IPS-18a (cell line): ENCODE data around the gene MYF5.

Source experiments
- H3K27ac ChIP-seq: one replicate; pipeline ENCODE4 v1.5.1; 2013; ENCODE audit warnings: low read length
- H3K27me3 ChIP-seq: one replicate; pipeline ENCODE4 v1.6.1; 2013; ENCODE audit warnings: mild to moderate bottlenecking, low read length; ENCODE audit not compliant: control insufficient read depth, insufficient read depth
- H3K36me3 ChIP-seq: one replicate; pipeline ENCODE4 v1.6.1; 2013; ENCODE audit warnings: low read depth, low read length; ENCODE audit not compliant: control insufficient read depth
- H3K4me1 ChIP-seq: one replicate; pipeline ENCODE4 v1.6.1; 2013; ENCODE audit warnings: low read depth, low read length; ENCODE audit not compliant: control insufficient read depth
- H3K4me3 ChIP-seq: one replicate; pipeline ENCODE4 v1.5.1; 2013; ENCODE audit warnings: low read length
- H3K9ac ChIP-seq: one replicate; pipeline ENCODE4 v1.6.1; 2013; ENCODE audit warnings: mild to moderate bottlenecking, low read length, moderate library complexity
- H3K9me3 ChIP-seq: one replicate; pipeline ENCODE4 v1.6.1; 2013; ENCODE audit warnings: low read depth, low read length; ENCODE audit not compliant: control insufficient read depth

The MYF5 gene

GRCh38 chr12:80708259-80708974 is 8.3 kb upstream of the MYF5 start:
- peak overlapping the region; percentile 53 for H3K4me3 ChIP-seq
- no peak overlapping the region for H3K9ac ChIP-seq
- H3K4me1 ChIP-seq = peaks cover 24% of the 10 kb centered on the region
- H3K27me3 ChIP-seq = peaks cover 100% of the 10 kb centered on the region
- H3K9me3 ChIP-seq = no peaks in the 10 kb centered on the region
- H3K36me3 ChIP-seq = no peaks in the 10 kb centered on the region
- no peak overlapping the region for H3K27ac ChIP-seq

GRCh38 chr12:80708975-80709328 is 7.8 kb upstream of the MYF5 start:
- Histone ChIP-seq H3K9me3 (no peaks in the 10 kb centered on the region), H3K4me1 (peaks cover 24% of the 10 kb centered on the region), H3K9ac (no peak overlapping the region), H3K4me3 (peak overlapping the region; percentile 53), H3K27ac (no peak overlapping the region), H3K36me3 (no peaks in the 10 kb centered on the region), H3K27me3 (peaks cover 100% of the 10 kb centered on the region)

- Histone ChIP-seq H3K27ac (no peak overlapping the region), H3K27me3 (peaks cover 100% of the 10 kb centered on the region), H3K9ac (no peak overlapping the region), H3K36me3 (no peaks in the 10 kb centered on the region), H3K9me3 (no peaks in the 10 kb centered on the region), H3K4me1 (peaks cover 34% of the 10 kb centered on the region), H3K4me3 (peak overlapping the region; percentile 11)
Measured at GRCh38 chr12:80709811-80710726, 6.6 kb upstream of the MYF5 start.

- Histone ChIP-seq H3K4me1 (peaks cover 42% of the 10 kb centered on the region), H3K9ac (no peak overlapping the region), H3K27me3 (peaks cover 100% of the 10 kb centered on the region), H3K4me3 (peak overlapping the region; percentile 11), H3K9me3 (no peaks in the 10 kb centered on the region), H3K27ac (no peak overlapping the region), H3K36me3 (no peaks in the 10 kb centered on the region)
Measured at GRCh38 chr12:80710727-80711449, 5.8 kb upstream of the MYF5 start.

- no peak overlapping the region for H3K27ac ChIP-seq
- peaks cover 45% of the 10 kb centered on the region for H3K4me1 ChIP-seq
- H3K9me3 ChIP-seq = no peaks in the 10 kb centered on the region
- H3K36me3 ChIP-seq = no peaks in the 10 kb centered on the region
- no peak overlapping the region for H3K9ac ChIP-seq
- peaks cover 100% of the 10 kb centered on the region for H3K27me3 ChIP-seq
- no peak overlapping the region for H3K4me3 ChIP-seq
Measured at GRCh38 chr12:80711866-80712265, 4.8 kb upstream of the MYF5 start.

- H3K27ac ChIP-seq = no peak overlapping the region
- H3K9ac ChIP-seq = no peak overlapping the region
- no peaks in the 10 kb centered on the region for H3K36me3 ChIP-seq
- H3K27me3 ChIP-seq = peaks cover 96% of the 10 kb centered on the region
- H3K4me1 ChIP-seq = peaks cover 45% of the 10 kb centered on the region
- H3K9me3 ChIP-seq = no peaks in the 10 kb centered on the region
- H3K4me3 ChIP-seq = no peak overlapping the region
Measured at GRCh38 chr12:80712866-80713265, 3.8 kb upstream of the MYF5 start.

- H3K27ac ChIP-seq = no peak overlapping the region
- peaks cover 45% of the 10 kb centered on the region for H3K4me1 ChIP-seq
- no peaks in the 10 kb centered on the region for H3K36me3 ChIP-seq
- H3K9me3 ChIP-seq = no peaks in the 10 kb centered on the region
- H3K27me3 ChIP-seq = peaks cover 91% of the 10 kb centered on the region
- H3K4me3 ChIP-seq = peak overlapping the region; percentile 52
- H3K9ac ChIP-seq = no peak overlapping the region
Measured at GRCh38 chr12:80713419-80713818, 3.3 kb upstream of the MYF5 start.

- H3K27ac ChIP-seq = no peak overlapping the region
- H3K4me3 ChIP-seq = peak overlapping the region; percentile 52
- H3K36me3 ChIP-seq = no peaks in the 10 kb centered on the region
- H3K4me1 ChIP-seq = peaks cover 45% of the 10 kb centered on the region
- H3K9me3 ChIP-seq = no peaks in the 10 kb centered on the region
- peaks cover 84% of the 10 kb centered on the region for H3K27me3 ChIP-seq
- peak overlapping the region; percentile 24 for H3K9ac ChIP-seq
Measured at GRCh38 chr12:80714055-80714454, 2.7 kb upstream of the MYF5 start.

GRCh38 chr12:80714846-80715245 is 1.9 kb upstream of the MYF5 start:
- Histone ChIP-seq H3K4me1 (peaks cover 37% of the 10 kb centered on the region), H3K4me3 (peak overlapping the region; percentile 52), H3K9me3 (no peaks in the 10 kb centered on the region), H3K9ac (no peak overlapping the region), H3K36me3 (no peaks in the 10 kb centered on the region), H3K27ac (no peak overlapping the region), H3K27me3 (peaks cover 76% of the 10 kb centered on the region)

GRCh38 chr12:80715713-80716249 is 931 bp upstream of the MYF5 start:
- H3K9me3 ChIP-seq = no peaks in the 10 kb centered on the region
- no peak overlapping the region for H3K27ac ChIP-seq
- H3K4me1 ChIP-seq = peaks cover 32% of the 10 kb centered on the region
- no peak overlapping the region for H3K4me3 ChIP-seq
- H3K36me3 ChIP-seq = no peaks in the 10 kb centered on the region
- H3K27me3 ChIP-seq = peaks cover 67% of the 10 kb centered on the region
- no peak overlapping the region for H3K9ac ChIP-seq

- Histone ChIP-seq H3K4me1 (peaks cover 28% of the 10 kb centered on the region), H3K27ac (no peak overlapping the region), H3K27me3 (peaks cover 46% of the 10 kb centered on the region), H3K36me3 (no peaks in the 10 kb centered on the region), H3K9ac (no peak overlapping the region), H3K9me3 (no peaks in the 10 kb centered on the region), H3K4me3 (no peak overlapping the region)
Measured at GRCh38 chr12:80717856-80718255, 1.1 kb downstream of the MYF5 start.
